H9 (cell line): ENCODE data around the gene LDLRAP1. TPM values are rescaled to one million over a fixed set of nuclear protein-coding genes. Genes with fewer than 3 reads are reported as not detected.

Source experiments
- DNase-seq: peaks from one replicate; pipeline ENCODE4 v3.0.0-alpha.2; 2017
- H2AFZ ChIP-seq: one replicate; pipeline ENCODE4 v1.6.1; 2013; ENCODE audit warnings: mild to moderate bottlenecking, low read length, control low read depth, moderate library complexity
- H2AK5ac ChIP-seq: 2 replicates; pipeline ENCODE4 v1.6.1; 2013; ENCODE audit warnings: low read length, control low read depth, mixed read lengths; ENCODE audit not compliant: insufficient read length
- H2BK120ac ChIP-seq: one replicate; pipeline ENCODE4 v1.6.1; 2013; ENCODE audit warnings: low read depth, mild to moderate bottlenecking, low read length, control low read depth, inconsistent platforms; ENCODE audit not compliant: poor library complexity, severe bottlenecking
- H2BK12ac ChIP-seq: 2 replicates; pipeline ENCODE4 v1.6.1; 2013; ENCODE audit warnings: low read length, control low read depth, mixed read lengths, low read depth; ENCODE audit not compliant: insufficient read length
- H2BK15ac ChIP-seq: 2 replicates; pipeline ENCODE4 v1.6.1; 2013; ENCODE audit warnings: low read depth, low read length, control low read depth
- H2BK20ac ChIP-seq: one replicate; pipeline ENCODE4 v1.6.1; 2013; ENCODE audit warnings: low read depth, mild to moderate bottlenecking, low read length, control low read depth, inconsistent platforms; ENCODE audit not compliant: poor library complexity, severe bottlenecking
- H2BK5ac ChIP-seq: 2 replicates; pipeline ENCODE4 v1.6.1; 2013; ENCODE audit warnings: low read length, control low read depth, mixed read lengths; ENCODE audit not compliant: insufficient read length
- H3K14ac ChIP-seq: 2 replicates; pipeline ENCODE4 v1.6.1; 2013; ENCODE audit warnings: low read length, control low read depth; ENCODE audit not compliant: insufficient read depth
- H3K18ac ChIP-seq: 2 replicates; pipeline ENCODE4 v1.6.1; 2013; ENCODE audit warnings: low read depth, mild to moderate bottlenecking, mixed read lengths, low read length, control low read depth; ENCODE audit not compliant: insufficient read length
- H3K23ac ChIP-seq: 2 replicates; pipeline ENCODE4 v1.6.1; 2013; ENCODE audit warnings: low read length, control low read depth, mixed read lengths, low read depth; ENCODE audit not compliant: insufficient read length
- H3K23me2 ChIP-seq: 2 replicates; pipeline ENCODE4 v1.6.1; 2013; ENCODE audit warnings: low read depth, mild to moderate bottlenecking, mixed read lengths, low read length, control low read depth; ENCODE audit not compliant: insufficient read length, poor library complexity, severe bottlenecking
- H3K27ac ChIP-seq: 2 replicates; pipeline ENCODE4 v1.5.1; 2013; ENCODE audit warnings: low read length, control low read depth, mixed read lengths, low read depth; ENCODE audit not compliant: insufficient read length
- H3K27me3 ChIP-seq: 2 replicates; pipeline ENCODE4 v1.6.1; 2013; ENCODE audit warnings: low read length, control low read depth, inconsistent platforms; ENCODE audit not compliant: insufficient read depth
- H3K4ac ChIP-seq: 2 replicates; pipeline ENCODE4 v1.6.1; 2013; ENCODE audit warnings: low read depth, mild to moderate bottlenecking, control low read depth, inconsistent platforms, low read length, moderate library complexity
- H3K4me1 ChIP-seq: 2 replicates; pipeline ENCODE4 v1.6.1; 2013; ENCODE audit warnings: low read length, control low read depth, inconsistent platforms; ENCODE audit not compliant: insufficient read depth
- H3K4me2 ChIP-seq: 2 replicates; pipeline ENCODE4 v1.6.1; 2013; ENCODE audit warnings: low read length, control low read depth, mixed read lengths; ENCODE audit not compliant: insufficient read length, insufficient read depth
- H3K56ac ChIP-seq: 2 replicates; pipeline ENCODE4 v1.6.1; 2013; ENCODE audit warnings: low read depth, mild to moderate bottlenecking, mixed read lengths, low read length, control low read depth; ENCODE audit not compliant: insufficient read length
- H3K79me1 ChIP-seq: 2 replicates; pipeline ENCODE4 v1.6.1; 2013; ENCODE audit warnings: low read depth, mild to moderate bottlenecking, moderate library complexity, low read length, control low read depth, inconsistent platforms; ENCODE audit not compliant: insufficient read depth, poor library complexity, severe bottlenecking
- H3K79me2 ChIP-seq: 2 replicates; pipeline ENCODE4 v1.6.1; 2013; ENCODE audit warnings: low read length, control low read depth, inconsistent platforms; ENCODE audit not compliant: insufficient read depth
- H3K9ac ChIP-seq: 2 replicates; pipeline ENCODE4 v1.6.1; 2013; ENCODE audit warnings: low read length, control low read depth, mixed read lengths; ENCODE audit not compliant: insufficient read length; ENCODE audit errors: extremely low read depth
- H3K9me3 ChIP-seq: one replicate; pipeline ENCODE4 v1.6.1; 2013; ENCODE audit warnings: low read depth, low read length, inconsistent platforms; ENCODE audit not compliant: control insufficient read depth
- H3T11ph ChIP-seq: one replicate; pipeline ENCODE4 v1.6.1; 2013; ENCODE audit warnings: mild to moderate bottlenecking, low read length, control low read depth, inconsistent platforms
- H4K20me1 ChIP-seq: one replicate; pipeline ENCODE4 v1.6.1; 2013; ENCODE audit not compliant: control insufficient read depth, insufficient read length, insufficient read depth
- H4K5ac ChIP-seq: 2 replicates; pipeline ENCODE4 v1.6.1; 2013; ENCODE audit warnings: low read depth, mild to moderate bottlenecking, mixed read lengths, low read length, control low read depth; ENCODE audit not compliant: insufficient read length
- H4K8ac ChIP-seq: replicated peaks from 2 replicates; pipeline ENCODE4 v1.6.1; 2013; ENCODE audit warnings: low read length, control low read depth, mixed read lengths, low read depth; ENCODE audit not compliant: insufficient read length
- H4K91ac ChIP-seq: 2 replicates; pipeline ENCODE4 v1.6.1; 2013; ENCODE audit warnings: low read depth, mild to moderate bottlenecking, moderate library complexity, mixed read lengths, low read length, control low read depth; ENCODE audit not compliant: insufficient read length
- H3K27ac Mint-ChIP-seq, 3 experiments: 2 replicates in 2 of 3; 3 replicates in 1 of 3; pipeline ENCODE4 v1.8.0; 2020 to 2021; ENCODE audit warnings: mixed read lengths in 3 of 3, mild to moderate bottlenecking in 1 of 3, moderate library complexity in 1 of 3
- H3K27me3 Mint-ChIP-seq: 2 replicates; pipeline ENCODE4 v1.8.0; 2021; ENCODE audit warnings: low read depth, mild to moderate bottlenecking, moderate library complexity, mixed read lengths
- H3K36me3 Mint-ChIP-seq, 3 experiments: 2 replicates in 2 of 3; 3 replicates in 1 of 3; pipeline ENCODE4 v1.8.0; 2020 to 2021; ENCODE audit warnings: low read depth in 3 of 3, mixed read lengths in 3 of 3; ENCODE audit not compliant: insufficient read depth in 1 of 3
- H3K4me1 Mint-ChIP-seq, 2 experiments: 2 replicates each; pipeline ENCODE4 v1.8.0; 2020; ENCODE audit warnings: mixed read lengths in 2 of 2
- H3K4me3 Mint-ChIP-seq, 2 experiments: 2 replicates in 1 of 2; 3 replicates in 1 of 2; pipeline ENCODE4 v1.8.0; 2020 to 2021; ENCODE audit warnings: mild to moderate bottlenecking in 2 of 2, mixed read lengths in 2 of 2, moderate library complexity in 1 of 2
- H3K9me3 Mint-ChIP-seq, 2 experiments: 2 replicates in 1 of 2; 3 replicates in 1 of 2; pipeline ENCODE4 v1.8.0; 2020; ENCODE audit warnings: mild to moderate bottlenecking in 2 of 2, mixed read lengths in 2 of 2, moderate library complexity in 1 of 2
- CTCF ChIP-seq: fragments of 200-600 bp; sonication (generic); conservative IDR thresholded peaks from 3 replicates; pipeline ENCODE4 v1.8.0; 2021; ENCODE audit warnings: antibody characterized with exemption, mild to moderate bottlenecking
- WGBS: extraction: QIAGEN DNeasy Blood & Tissue Kit; methylation state at CpG from one replicate; pipeline ENCODE4 v1.1.7; 2013; ENCODE audit warnings: missing lambda C conversion rate, low lambda C conversion rate, mixed read lengths; ENCODE audit not compliant: insufficient read length; ENCODE audit errors: extremely low coverage; 5-methylcytosine and 5-hydroxymethylcytosine counted together
- total RNA-seq: library from RNA; stranded (reverse); gene quantifications from 2 replicates; pipeline ENCODE4 v1.2.1, GENCODE V29; 2021

Gene LDLRAP1
- total RNA-seq, 1 experiment from 2014 or later, result 15.7 TPM

- no peak for TF ChIP-seq CTCF
- Histone ChIP-seq H2BK15ac (no peak overlapping the region), H3T11ph (no peak overlapping the region), H3K18ac (no peak overlapping the region), H2BK12ac (no peak overlapping the region), H3K4ac (no peak overlapping the region), H3K9me3 (no peaks in the 10 kb centered on the region), H2AK5ac (no peak overlapping the region), H3K79me2 (no peaks in the 10 kb centered on the region), H3K23ac (no peak overlapping the region), H4K8ac (no peak overlapping the region), H3K23me2 (no peaks in the 10 kb centered on the region), H3K4me1 (no peaks in the 10 kb centered on the region), H3K56ac (no peak overlapping the region), H3K4me2 (no peak overlapping the region), H3K9ac (no peak overlapping the region), H3K79me1 (no peaks in the 10 kb centered on the region), H2BK5ac (no peak overlapping the region), H4K91ac (no peak overlapping the region), H3K14ac (no peak overlapping the region), H4K20me1 (no peaks in the 10 kb centered on the region), H4K5ac (no peak overlapping the region), H3K27me3 (no peaks in the 10 kb centered on the region), H2BK20ac (no peak overlapping the region), H3K27ac (no peak overlapping the region), H2AFZ (no peak overlapping the region), H2BK120ac (no peak overlapping the region)
- no peak overlapping the region for H3K27ac Mint-ChIP-seq
- H3K9me3 Mint-ChIP-seq, result peaks cover 0 to 4% of the 10 kb centered on the region in 2 experiments; a peak in 1 of 5 replicates
- no peaks in the 10 kb centered on the region; a peak in 1 of 7 replicates for H3K36me3 Mint-ChIP-seq
- H3K4me1 Mint-ChIP-seq, result no peaks in the 10 kb centered on the region
- peaks cover 16% of the 10 kb centered on the region for H3K27me3 Mint-ChIP-seq
- H3K4me3 Mint-ChIP-seq, result no peak overlapping the region
- DNase-seq, result no peak
- no CpG with 5 or more reads among the region's 1 CpG for WGBS
These were observed 55.5 kb downstream of the LDLRAP1 start for GRCh38 chr1:25598879-25599278.
